Lower lobe of right lung (tissue), 2 donors: ENCODE results near the gene KRTAP4-9. TPM values are rescaled to one million over a fixed set of nuclear protein-coding genes. Genes with fewer than 3 reads are reported as not detected.
"Not testable (repeated sequence)": the region's sequence is repeated elsewhere in the genome, so short reads cannot be mapped to it uniquely, and the experiment has no call there.

Source experiments
- ATAC-seq, 2 donors: fragments of 200-7000 bp; cut with Tn5 transposase; one replicate each; pipeline ENCODE4 v1.9.1; 2020 to 2022; ENCODE audit warnings: mild to moderate bottlenecking in 2 of 2, moderate library complexity in 2 of 2
- DNase-seq: peaks from one replicate; pipeline ENCODE4 v3.0.0-alpha.2; 2020
- H3K27ac ChIP-seq: fragments of 200-600 bp; one replicate; pipeline ENCODE4 v1.8.0; 2022
- H3K27me3 ChIP-seq: fragments of 200-600 bp; one replicate; pipeline ENCODE4 v1.8.0; 2022; ENCODE audit warnings: low read depth
- H3K36me3 ChIP-seq: fragments of 200-600 bp; one replicate; pipeline ENCODE4 v1.8.0; 2022; ENCODE audit warnings: mild to moderate bottlenecking
- H3K4me1 ChIP-seq: fragments of 200-600 bp; one replicate; pipeline ENCODE4 v1.8.0; 2022
- H3K4me3 ChIP-seq: fragments of 200-600 bp; one replicate; pipeline ENCODE4 v1.8.0; 2022; ENCODE audit warnings: mild to moderate bottlenecking
- H3K9me3 ChIP-seq: fragments of 200-600 bp; one replicate; pipeline ENCODE4 v1.8.0; 2022
- CTCF ChIP-seq: fragments of 200-600 bp; IDR thresholded peaks from one replicate; pipeline ENCODE4 v1.8.0; 2022; ENCODE audit warnings: antibody characterized with exemption, mild to moderate bottlenecking
- intact Hi-C: fragments of 100-400 bp; cut with DNase I; formaldehyde crosslinking; loops from one replicate; pipeline ENCODE4 v1.11.0; 2022
- total RNA-seq: library from RNA; stranded (reverse); fragmentation: NEBNext Ultra II Directional; extraction: Animal tissue kit (Norgen Biotek cat#: 25700); gene quantifications from one replicate; pipeline ENCODE4 v1.2.1, GENCODE V29; 2021
- donor health status: DM: no; HTN: yes; CAD: no; lungs with severe emphysema.

The KRTAP4-9 gene
- total RNA-seq, 1 donor from 2014 or later = not detected

- DNase-seq = no peak
- H3K27me3 ChIP-seq = peaks cover 27% of the 10 kb centered on the region
- no peak for TF ChIP-seq CTCF
- intact Hi-C loops = no loop called here
- no peaks in the 10 kb centered on the region for H3K9me3 ChIP-seq
- H3K36me3 ChIP-seq = no peaks in the 10 kb centered on the region
- H3K27ac ChIP-seq = no peak overlapping the region
- no peaks in the 10 kb centered on the region for H3K4me1 ChIP-seq
- H3K4me3 ChIP-seq = no peak overlapping the region
- ATAC-seq = no peak
These were observed 41.7 kb upstream of the KRTAP4-9 start for GRCh38 chr17:41063449-41063848.

GRCh38 chr17:41064301-41064700 lies 40.9 kb upstream of the KRTAP4-9 start:
- intact Hi-C loops = no loop called here
- TF ChIP-seq CTCF = no peak
- Histone ChIP-seq H3K9me3 (no peaks in the 10 kb centered on the region), H3K27me3 (peaks cover 19% of the 10 kb centered on the region), H3K4me3 (no peak overlapping the region), H3K36me3 (no peaks in the 10 kb centered on the region), H3K4me1 (no peaks in the 10 kb centered on the region), H3K27ac (no peak overlapping the region)
- ATAC-seq = no peak
- DNase-seq = no peak

GRCh38 chr17:41065016-41065689 lies 40.0 kb upstream of the KRTAP4-9 start:
- H3K27me3 ChIP-seq = peaks cover 16% of the 10 kb centered on the region

GRCh38 chr17:41065829-41066624 lies 39.2 kb upstream of the KRTAP4-9 start, which contains the start of gene KRTAP2-4:
KRTAP2-4 (minus strand) TSS chr17:41065879; CDS start chr17:41065845, 34 bp downstream.
- H3K4me1 ChIP-seq = no peaks in the 10 kb centered on the region
- ATAC-seq (no peak), DNase-seq (no peak)
- H3K27me3 ChIP-seq = peaks cover 10% of the 10 kb centered on the region
- no peak within 1 kb of the TSS for H3K27ac ChIP-seq
- TF ChIP-seq CTCF = no peak
- no peaks in the 10 kb centered on the region for H3K36me3 ChIP-seq
- no peaks in the 10 kb centered on the region for H3K9me3 ChIP-seq
- H3K4me3 ChIP-seq = no peak within 1 kb of the TSS
- intact Hi-C loops = no loop called here

More at GRCh38 chr17:41065016-41065689, 40.0 kb upstream of the KRTAP4-9 start:
- H3K4me1 ChIP-seq, DNase-seq, H3K27ac ChIP-seq, H3K4me3 ChIP-seq, ATAC-seq, H3K36me3 ChIP-seq, H3K9me3 ChIP-seq, intact Hi-C loops: not testable (repeated sequence)

GRCh38 chr17:41067281-41067680 lies 37.9 kb upstream of the KRTAP4-9 start:
- DNase-seq (no peak), ATAC-seq (no peak)
- no peak for TF ChIP-seq CTCF
- intact Hi-C loops = no loop called here
- Histone ChIP-seq H3K27ac (no peak overlapping the region), H3K4me3 (no peak overlapping the region), H3K9me3 (no peaks in the 10 kb centered on the region), H3K36me3 (no peaks in the 10 kb centered on the region), H3K4me1 (no peaks in the 10 kb centered on the region), H3K27me3 (peaks cover under 1% of the 10 kb centered on the region)

GRCh38 chr17:41069031-41069430 lies 36.2 kb upstream of the KRTAP4-9 start:
- Histone ChIP-seq H3K4me1 (no peaks in the 10 kb centered on the region), H3K9me3 (no peaks in the 10 kb centered on the region), H3K36me3 (no peaks in the 10 kb centered on the region), H3K27ac (no peak overlapping the region), H3K27me3 (no peaks in the 10 kb centered on the region), H3K4me3 (no peak overlapping the region)
- intact Hi-C loops = no loop called here
- TF ChIP-seq CTCF = no peak
- no peak for ATAC-seq
- DNase-seq = no peak
